ENCODE results near the gene CYP2D6. TPM values are rescaled to one million over a fixed set of nuclear protein-coding genes. Genes with fewer than 3 reads are reported as not detected.

CYP2D6 gene
- total and polyA plus RNA-seq, 2 of the 13 experiments (the other 11 are each of a cell fraction or from before 2014, with no cell fraction given), result 1.0 to 3.7 TPM

- no peak for TF ChIP-seq ATF6 (CRISPR knock-in tag; conservative IDR thresholded peaks at IDR 0.05)
- TF ChIP-seq DR1 (CRISPR knock-in tag; IDR thresholded peaks at IDR 0.05), result peak; percentile 84; the same call in 1 of the 2 replicates
- 0 out of 2 replicates have a peak, but pooled peaks have one; percentile 56 for TF ChIP-seq KLF15 (CRISPR knock-in tag; IDR thresholded peaks at IDR 0.05; ENCODE audit: borderline replicate concordance)
- peak; percentile 82; the same call in 1 of the 2 replicates for TF ChIP-seq ZNF275 (CRISPR knock-in tag; IDR thresholded peaks at IDR 0.05; ENCODE audit: borderline replicate concordance)
- TF ChIP-seq HNF4A (CRISPR knock-in tag; IDR thresholded peaks at IDR 0.05), result peak; percentile 95
- peak; percentile 99 for TF ChIP-seq ZXDC (CRISPR knock-in tag; IDR thresholded peaks at IDR 0.05)
- peak; percentile 64; the same call in 1 of the 2 replicates for TF ChIP-seq NFKBIZ (CRISPR knock-in tag; IDR thresholded peaks at IDR 0.05)
- no peak; the same call in 1 of the 2 replicates for TF ChIP-seq NR2F2 (IDR thresholded peaks at IDR 0.05; ENCODE audit: borderline replicate concordance, low read depth)
- peak; percentile 25; the same call in 1 of the 2 replicates for TF ChIP-seq ZNF766 (CRISPR knock-in tag; IDR thresholded peaks at IDR 0.05; ENCODE audit: borderline replicate concordance)
- TF ChIP-seq GABPA (IDR thresholded peaks at IDR 0.05; ENCODE audit: low read depth, low read length), result no peak
- peak; percentile 47; the same call in 1 of the 2 replicates for TF ChIP-seq GABPA (CRISPR knock-in tag; IDR thresholded peaks at IDR 0.05; ENCODE audit: low read depth)
- 0 out of 2 replicates have a peak, but pooled peaks have one; percentile 31 for TF ChIP-seq ARHGAP35 (CRISPR knock-in tag; IDR thresholded peaks at IDR 0.05; ENCODE audit: borderline replicate concordance)
- no peak for TF ChIP-seq HNF1A (IDR thresholded peaks at IDR 0.05; ENCODE audit: low read depth)
- TF ChIP-seq HNF1A (CRISPR knock-in tag; IDR thresholded peaks at IDR 0.05; ENCODE audit: borderline replicate concordance), result no peak; the same call in 1 of the 2 replicates
- peak; percentile 99 for TF ChIP-seq PHF8 (CRISPR knock-in tag; IDR thresholded peaks at IDR 0.05)
- peak; percentile 90; the same call in 1 of the 2 replicates for TF ChIP-seq ZNF547 (CRISPR knock-in tag; IDR thresholded peaks at IDR 0.05)
Observed at GRCh38 chr22:42090596-42091454, 39.8 kb downstream of the CYP2D6 start, which contains the start of gene NDUFA6 (continued).

Data from HepG2 (cell line).